Measurements from ENCODE around the gene AKT1. TPM values are rescaled to one million over a fixed set of nuclear protein-coding genes. Genes with fewer than 3 reads are reported as not detected.

AKT1 gene
- total and polyA plus RNA-seq, 2 of the 13 experiments (the other 11 are each of a cell fraction or from before 2014, with no cell fraction given): 96.2 to 116 TPM

DNA sequence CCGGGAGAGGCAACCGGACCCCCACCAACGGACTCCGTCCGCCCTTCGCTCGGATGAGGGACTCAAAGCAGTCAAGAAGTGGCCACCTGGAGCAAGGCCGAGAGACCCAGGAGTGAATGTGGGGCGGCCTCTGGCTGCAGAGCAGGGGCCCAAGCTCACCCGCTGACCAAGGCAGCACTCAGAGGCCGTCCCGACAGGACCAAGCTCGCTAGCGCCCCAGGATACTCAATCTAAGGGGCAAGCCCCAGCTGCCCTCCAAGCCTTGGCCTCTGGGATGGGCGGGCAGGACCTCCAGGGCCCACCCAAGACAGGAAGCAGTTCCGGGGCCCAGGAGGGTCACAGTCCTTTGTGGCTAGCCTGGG, 936 bp downstream of the AKT1 start:
- peak overlapping the region; percentile 86 for H3K9ac ChIP-seq (ENCODE audit: insufficient read depth, low read depth, low read length)
- 7% methylated on average over 3 of the region's 16 CpGs for WGBS (ENCODE audit: low lambda C conversion rate)
- POLR2A ChIA-PET: interaction anchor here (1.0 to 1.9 kb wide), 4 partner anchors 27 to 129 kb away, joined by 3 to 20 read pairs (median 4); partner anchors contain the start of genes CEP170B and SIVA1
- intact Hi-C loops (cut with micrococcal nuclease; ENCODE audit: unreplicated experiment): loop anchor here (2.0 kb wide), 1 partner anchor 14 kb away; no protein-coding TSS in a partner anchor
- no peak overlapping the region for H2AFZ ChIP-seq (ENCODE audit: low read length)
- H3K9me3 ChIP-seq (ENCODE audit: low read length): no peaks in the 10 kb centered on the region
- peaks cover 59% of the 10 kb centered on the region for H3K4me1 ChIP-seq (ENCODE audit: insufficient read depth, low read length)
- peaks cover 12% of the 10 kb centered on the region for H4K20me1 ChIP-seq (ENCODE audit: insufficient read depth, low read length)
- no peak for DNase-seq (ENCODE audit: low spot score)
- peak overlapping the region; percentile 57 for H3K27ac ChIP-seq (ENCODE audit: extremely low read length, insufficient read depth, low read length)
- peaks cover 26% of the 10 kb centered on the region for H3K79me2 ChIP-seq (ENCODE audit: insufficient read depth, low read length)
- H3K27me3 ChIP-seq (ENCODE audit: control insufficient read depth in 1 of 2, insufficient read depth in 2 of 2, low read length in 2 of 2): no peaks in the 10 kb centered on the region
- BruUV-seq (replicated peaks): no TSS peak
- FAIRE-seq: no peak
- peak; percentile 16 for ATAC-seq
- H3K4me2 ChIP-seq (ENCODE audit: low read depth, low read length): peak overlapping the region; percentile 92
- CTCF ChIA-PET (ENCODE audit: low intra/inter-chr PET ratio, low total read pairs): no interaction called here
- peaks cover 7 to 17% of the 10 kb centered on the region in 2 experiments; a peak in 3 of 5 replicates for H3K36me3 ChIP-seq (replicated peaks in 1 of 2; ENCODE audit: control insufficient read depth in 1 of 2, insufficient read depth in 2 of 2, low read length in 2 of 2)
- in situ Hi-C loops (cut with HindIII; ENCODE audit: extremely low pct_ligation_motif_present, low pct_unique_long_range_greater_than_20kb): no loop called here
- peak overlapping the region; percentile 70 to 88 (median 78) for H3K4me3 ChIP-seq (replicated peaks in 1 of 3; ENCODE audit: insufficient read depth in 1 of 3, low read depth in 2 of 3, low read length in 3 of 3)
- TF ChIP-seq SP1 (IDR thresholded peaks at IDR 0.05) (no peak), SP1 (CRISPR knock-in tag; IDR thresholded peaks at IDR 0.05) (no peak), RBFOX2 (IDR thresholded peaks at IDR 0.05; ENCODE audit: low read depth, low read length) (0 out of 2 replicates have a peak, but pooled peaks have one; percentile 25), ZNF343 (CRISPR knock-in tag; IDR thresholded peaks at IDR 0.05) (no peak), HOXA3 (CRISPR knock-in tag; IDR thresholded peaks at IDR 0.05) (no peak), ATAD3A (CRISPR knock-in tag; IDR thresholded peaks at IDR 0.05) (no peak), ZNF503 (CRISPR knock-in tag; IDR thresholded peaks at IDR 0.05) (no peak), ZC3H4 (CRISPR knock-in tag; IDR thresholded peaks at IDR 0.05; ENCODE audit: borderline replicate concordance) (no peak), ZBTB3 (CRISPR knock-in tag; IDR thresholded peaks at IDR 0.05; ENCODE audit: borderline replicate concordance, low read depth) (no peak), HOXA9 (CRISPR knock-in tag; IDR thresholded peaks at IDR 0.05; ENCODE audit: borderline replicate concordance) (no peak), ZFP36 (IDR thresholded peaks at IDR 0.05; ENCODE audit: borderline replicate concordance, low read depth, low read length, partially characterized antibody) (no peak), MAF1 (CRISPR knock-in tag; IDR thresholded peaks at IDR 0.05; ENCODE audit: borderline replicate concordance) (no peak), TEAD2 (CRISPR knock-in tag; IDR thresholded peaks at IDR 0.05) (no peak), NR2F2 (IDR thresholded peaks at IDR 0.05; ENCODE audit: borderline replicate concordance, low read depth) (no peak), ZNF275 (CRISPR knock-in tag; IDR thresholded peaks at IDR 0.05; ENCODE audit: borderline replicate concordance) (no peak), U2AF2 (IDR thresholded peaks at IDR 0.05; ENCODE audit: low read depth, low read length) (no peak), KDM1A (CRISPR knock-in tag; IDR thresholded peaks at IDR 0.05) (no peak), ZNF251 (CRISPR knock-in tag; IDR thresholded peaks at IDR 0.05) (no peak)
- TF ChIP-seq, protein P1, sequence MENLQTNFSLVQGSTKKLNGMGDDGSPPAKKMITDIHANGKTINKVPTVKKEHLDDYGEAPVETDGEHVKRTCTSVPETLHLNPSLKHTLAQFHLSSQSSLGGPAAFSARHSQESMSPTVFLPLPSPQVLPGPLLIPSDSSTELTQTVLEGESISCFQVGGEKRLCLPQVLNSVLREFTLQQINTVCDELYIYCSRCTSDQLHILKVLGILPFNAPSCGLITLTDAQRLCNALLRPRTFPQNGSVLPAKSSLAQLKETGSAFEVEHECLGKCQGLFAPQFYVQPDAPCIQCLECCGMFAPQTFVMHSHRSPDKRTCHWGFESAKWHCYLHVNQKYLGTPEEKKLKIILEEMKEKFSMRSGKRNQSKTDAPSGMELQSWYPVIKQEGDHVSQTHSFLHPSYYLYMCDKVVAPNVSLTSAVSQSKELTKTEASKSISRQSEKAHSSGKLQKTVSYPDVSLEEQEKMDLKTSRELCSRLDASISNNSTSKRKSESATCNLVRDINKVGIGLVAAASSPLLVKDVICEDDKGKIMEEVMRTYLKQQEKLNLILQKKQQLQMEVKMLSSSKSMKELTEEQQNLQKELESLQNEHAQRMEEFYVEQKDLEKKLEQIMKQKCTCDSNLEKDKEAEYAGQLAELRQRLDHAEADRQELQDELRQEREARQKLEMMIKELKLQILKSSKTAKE (CRISPR knock-in tag; IDR thresholded peaks at IDR 0.05; ENCODE audit: borderline replicate concordance): no peak
- TF ChIP-seq, protein P2, sequence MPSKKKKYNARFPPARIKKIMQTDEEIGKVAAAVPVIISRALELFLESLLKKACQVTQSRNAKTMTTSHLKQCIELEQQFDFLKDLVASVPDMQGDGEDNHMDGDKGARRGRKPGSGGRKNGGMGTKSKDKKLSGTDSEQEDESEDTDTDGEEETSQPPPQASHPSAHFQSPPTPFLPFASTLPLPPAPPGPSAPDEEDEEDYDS (CRISPR knock-in tag; IDR thresholded peaks at IDR 0.05): no peak
